ENCODE results near the gene PRPF40B. TPM values are rescaled to one million over a fixed set of nuclear protein-coding genes. Genes with fewer than 3 reads are reported as not detected.

PRPF40B gene
- total and polyA plus RNA-seq, 8 donors = 16.0 to 27.5 (median 23.5) TPM

DNA sequence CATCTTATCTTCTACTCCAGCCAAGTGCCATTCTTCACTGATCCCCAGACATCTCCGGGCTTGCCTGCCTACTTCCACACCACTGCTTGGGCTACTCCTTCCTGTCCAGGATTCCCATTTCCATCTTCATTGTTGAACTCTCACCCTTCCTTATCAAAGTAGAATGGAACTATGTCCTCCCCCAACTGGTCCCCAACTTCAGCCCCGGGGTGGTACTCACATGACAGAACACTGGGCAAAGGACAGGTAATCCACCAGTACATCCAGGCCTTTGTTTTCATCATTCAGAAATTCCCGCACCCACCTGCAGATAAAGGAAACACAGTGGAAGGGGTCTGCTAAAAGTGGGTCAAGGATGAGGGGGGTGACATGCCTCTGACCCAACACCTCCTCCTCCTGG lies 38.4 kb downstream of the PRPF40B start:
- Histone ChIP-seq H3K4me1 (peaks cover 42 to 71% of the 10 kb centered on the region in 2 donors), H3K9me3 (no peaks in the 10 kb centered on the region), H3K27me3 (no peaks in the 10 kb centered on the region), H3K36me3 (peaks cover 0 to 36% of the 10 kb centered on the region in 2 donors), H3K27ac (peak overlapping the region in 1 of 2 donors; percentile 89), H3K4me3 (no peak overlapping the region)
- DNase-seq (no peak), ATAC-seq (no peak)
- intact Hi-C loops (cut with DNase I) = no loop called here
- TF ChIP-seq, protein P1, sequence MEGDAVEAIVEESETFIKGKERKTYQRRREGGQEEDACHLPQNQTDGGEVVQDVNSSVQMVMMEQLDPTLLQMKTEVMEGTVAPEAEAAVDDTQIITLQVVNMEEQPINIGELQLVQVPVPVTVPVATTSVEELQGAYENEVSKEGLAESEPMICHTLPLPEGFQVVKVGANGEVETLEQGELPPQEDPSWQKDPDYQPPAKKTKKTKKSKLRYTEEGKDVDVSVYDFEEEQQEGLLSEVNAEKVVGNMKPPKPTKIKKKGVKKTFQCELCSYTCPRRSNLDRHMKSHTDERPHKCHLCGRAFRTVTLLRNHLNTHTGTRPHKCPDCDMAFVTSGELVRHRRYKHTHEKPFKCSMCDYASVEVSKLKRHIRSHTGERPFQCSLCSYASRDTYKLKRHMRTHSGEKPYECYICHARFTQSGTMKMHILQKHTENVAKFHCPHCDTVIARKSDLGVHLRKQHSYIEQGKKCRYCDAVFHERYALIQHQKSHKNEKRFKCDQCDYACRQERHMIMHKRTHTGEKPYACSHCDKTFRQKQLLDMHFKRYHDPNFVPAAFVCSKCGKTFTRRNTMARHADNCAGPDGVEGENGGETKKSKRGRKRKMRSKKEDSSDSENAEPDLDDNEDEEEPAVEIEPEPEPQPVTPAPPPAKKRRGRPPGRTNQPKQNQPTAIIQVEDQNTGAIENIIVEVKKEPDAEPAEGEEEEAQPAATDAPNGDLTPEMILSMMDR (IDR thresholded peaks at IDR 0.05) = no peak

DNA sequence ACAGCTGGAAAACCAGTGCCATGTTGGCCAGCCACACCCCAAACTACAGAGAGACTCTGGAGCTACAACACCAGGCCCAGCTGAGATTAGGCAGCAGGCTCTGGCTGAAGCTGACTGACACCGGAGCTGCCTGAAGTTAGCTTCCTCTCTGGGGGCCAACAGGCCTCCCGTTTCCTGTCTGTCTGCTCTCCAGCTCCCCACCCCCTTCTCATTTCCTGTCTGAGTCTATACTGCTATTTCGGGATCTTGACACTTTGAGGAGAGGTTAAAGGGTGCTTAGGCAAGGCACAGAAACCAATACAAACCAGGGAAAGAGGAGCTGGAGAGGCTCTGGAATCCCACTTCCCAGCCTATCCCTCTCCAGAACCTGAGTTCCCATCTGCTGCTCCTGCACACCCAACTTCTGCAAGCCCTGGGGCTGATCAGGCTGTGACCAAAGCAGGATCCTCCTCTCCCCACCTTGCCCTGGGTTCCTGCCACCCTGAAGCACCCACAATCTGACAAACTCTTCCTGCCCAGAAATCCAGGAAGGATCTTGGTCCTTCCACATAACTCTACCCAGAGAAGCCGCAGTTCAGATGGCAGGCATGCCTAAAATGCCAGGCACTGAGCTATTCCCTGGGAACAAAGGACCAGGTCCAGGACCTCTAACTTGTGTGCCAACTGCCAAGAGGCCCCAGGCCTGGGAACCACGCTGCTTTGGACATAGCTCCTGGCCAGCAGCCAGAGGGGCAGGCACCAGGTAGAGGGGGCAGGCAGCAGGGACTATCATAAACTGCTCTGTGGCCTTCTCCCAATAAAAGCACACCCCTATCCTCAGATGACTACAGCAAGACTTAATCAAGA lies 39.9 kb downstream of the PRPF40B start:
- Histone ChIP-seq H3K36me3 (peaks cover 0 to 21% of the 10 kb centered on the region in 2 donors), H3K27me3 (no peaks in the 10 kb centered on the region), H3K9me3 (no peaks in the 10 kb centered on the region), H3K4me1 (peaks cover 42 to 77% of the 10 kb centered on the region in 2 donors), H3K27ac (peak overlapping the region; percentile 88 to 89), H3K4me3 (no peak overlapping the region)
- DNase-seq (peak in 3 of 4 donors; percentile 71 to 89 (median 81)), ATAC-seq (peak; percentile 88)
- TF ChIP-seq, protein P1 (IDR thresholded peaks at IDR 0.05) = no peak
- intact Hi-C loops (cut with DNase I) = no loop called here

DNA sequence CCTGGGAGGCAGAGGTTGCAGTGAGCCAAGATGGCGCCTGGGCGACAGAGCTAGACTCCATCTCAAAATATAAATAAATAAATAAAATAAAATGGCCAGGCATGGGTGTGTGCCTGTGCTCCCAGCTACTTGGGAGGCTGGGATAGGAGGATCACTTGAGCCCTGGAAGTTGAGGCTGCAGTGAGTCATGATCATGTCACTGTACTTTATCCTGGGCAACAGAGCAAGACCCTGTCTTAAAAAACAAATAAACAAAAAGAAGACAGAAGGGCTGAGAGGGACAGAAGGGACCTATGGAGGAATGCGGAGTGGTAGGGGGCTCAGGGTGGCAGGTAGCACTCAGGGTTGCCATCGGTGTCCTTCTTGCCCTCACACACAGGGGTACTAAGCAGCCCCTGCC lies 40.8 kb downstream of the PRPF40B start:
- ATAC-seq (no peak), DNase-seq (no peak)
- intact Hi-C loops (cut with DNase I) = no loop called here
- H3K4me1 ChIP-seq = peaks cover 42 to 85% of the 10 kb centered on the region in 2 donors
- H3K9me3 ChIP-seq = no peaks in the 10 kb centered on the region
- H3K36me3 ChIP-seq = peaks cover 0 to 13% of the 10 kb centered on the region in 2 donors
- H3K27ac ChIP-seq = peak overlapping the region; percentile 88 to 89
- H3K4me3 ChIP-seq = no peak overlapping the region
- no peaks in the 10 kb centered on the region for H3K27me3 ChIP-seq
- TF ChIP-seq, protein P1 (IDR thresholded peaks at IDR 0.05) = no peak

DNA sequence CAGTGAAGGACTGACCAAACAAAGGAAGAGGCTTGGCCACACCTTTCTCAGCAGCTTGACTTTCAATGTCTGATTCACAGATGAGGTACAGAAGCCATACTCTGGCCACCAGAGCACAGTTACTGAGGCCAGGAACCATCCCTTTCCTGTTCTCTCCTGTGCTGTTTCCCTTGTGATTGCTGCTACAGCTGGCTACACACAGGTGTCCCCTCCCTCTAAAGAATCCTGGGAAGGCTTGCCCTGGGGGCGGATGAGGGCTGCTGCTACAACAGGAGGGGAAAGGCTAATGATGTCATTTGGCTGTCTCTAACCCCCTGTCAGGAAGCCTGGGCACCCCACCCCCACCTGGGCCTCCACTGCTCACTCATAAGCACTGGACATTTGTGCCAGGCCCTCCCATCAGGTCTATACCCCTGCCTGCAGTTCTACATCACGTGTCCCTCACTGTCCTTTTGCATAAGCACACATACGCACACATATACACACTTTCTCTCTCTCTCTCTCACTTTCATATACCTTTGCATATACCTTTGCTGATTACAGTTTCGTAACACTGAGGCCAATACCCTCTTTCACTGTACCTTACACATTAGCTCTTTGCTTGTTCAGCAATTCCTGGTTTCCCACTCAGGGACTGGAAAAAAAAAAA lies 41.4 kb downstream of the PRPF40B start:
- Histone ChIP-seq H3K27me3 (no peaks in the 10 kb centered on the region), H3K27ac (peak overlapping the region; percentile 58 to 89), H3K4me3 (no peak overlapping the region), H3K9me3 (no peaks in the 10 kb centered on the region), H3K4me1 (peaks cover 42 to 86% of the 10 kb centered on the region in 2 donors), H3K36me3 (peaks cover 0 to 13% of the 10 kb centered on the region in 2 donors)
- intact Hi-C loops (cut with DNase I) = no loop called here
- TF ChIP-seq, protein P1 (IDR thresholded peaks at IDR 0.05) = no peak
- ATAC-seq (no peak), DNase-seq (no peak)

DNA sequence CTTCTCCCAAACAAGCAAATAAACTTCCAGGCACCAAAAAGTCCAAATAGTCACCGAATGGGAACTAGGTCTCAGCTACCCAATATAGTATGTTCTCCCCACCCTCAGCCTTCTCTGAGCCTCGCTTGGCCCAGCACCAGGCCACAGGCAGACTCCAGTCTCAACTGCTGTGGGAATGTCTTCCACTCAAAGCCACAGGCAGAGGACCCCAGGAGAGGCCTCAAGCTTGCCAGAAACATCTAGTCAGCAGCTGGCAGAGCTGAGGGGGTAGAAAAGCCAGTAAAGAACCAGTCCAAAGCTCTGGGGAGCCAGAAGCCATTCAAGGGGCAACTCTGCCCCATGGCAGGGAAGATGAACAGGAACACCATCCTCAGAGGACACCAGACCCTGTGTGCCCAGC lies 42.0 kb downstream of the PRPF40B start:
- H3K36me3 ChIP-seq = peaks cover 0 to 13% of the 10 kb centered on the region in 2 donors
- H3K4me1 ChIP-seq = peaks cover 42 to 85% of the 10 kb centered on the region in 2 donors
- H3K9me3 ChIP-seq = no peaks in the 10 kb centered on the region
- peak overlapping the region; percentile 58 to 89 for H3K27ac ChIP-seq
- TF ChIP-seq, protein P1 (IDR thresholded peaks at IDR 0.05) = no peak
- intact Hi-C loops (cut with DNase I) = no loop called here
- DNase-seq = no peak
- H3K4me3 ChIP-seq = no peak overlapping the region
- no peaks in the 10 kb centered on the region for H3K27me3 ChIP-seq
- no peak for ATAC-seq
